AML-193 (cell line): ENCODE results near the gene ABR.
"Not testable (repeated sequence)": the region's sequence is repeated elsewhere in the genome, so short reads cannot be mapped to it uniquely, and the experiment has no call there.

Source experiments
- DNase-seq, 2 experiments: peaks; one replicate each; lab custom pipeline; 2025; lab: John Stamatoyannopoulos, UW

ABR gene

GRCh38 chr17:1008008-1008761 is 171.6 kb downstream of the ABR start:
- no peak for DNase-seq

- DNase-seq, result no peak
These were observed 172.3 kb downstream of the ABR start for GRCh38 chr17:1007310-1008007.

GRCh38 chr17:1006054-1006453 is 173.7 kb downstream of the ABR start:
- DNase-seq, result no peak

GRCh38 chr17:1005361-1005946 is 174.3 kb downstream of the ABR start:
- DNase-seq, result no peak

- DNase-seq, result no peak
These were observed 174.9 kb downstream of the ABR start for GRCh38 chr17:1004769-1005295.

- DNase-seq, result no peak
These were observed 175.6 kb downstream of the ABR start for GRCh38 chr17:1003972-1004768.

- DNase-seq, result no peak
These were observed 176.2 kb downstream of the ABR start for GRCh38 chr17:1003633-1003971.

GRCh38 chr17:1002771-1003555 is 176.8 kb downstream of the ABR start:
- DNase-seq, result no peak

GRCh38 chr17:1002412-1002753 is 177.4 kb downstream of the ABR start:
- DNase-seq, result no peak

GRCh38 chr17:1001640-1002411 is 178.0 kb downstream of the ABR start:
- DNase-seq, result no peak

- no peak for DNase-seq
These were observed 179.0 kb downstream of the ABR start for GRCh38 chr17:1000597-1001461.

GRCh38 chr17:998111-998510 is 181.7 kb downstream of the ABR start:
- no peak for DNase-seq

GRCh38 chr17:996554-997344 is 183.0 kb downstream of the ABR start, which contains the start of gene TIMM22:
TIMM22 (plus strand) TSS chr17:997129; CDS start chr17:997143, 14 bp downstream.
- DNase-seq, result peak; percentile 68 to 73

- not testable (repeated sequence) for DNase-seq
These were observed 184.5 kb downstream of the ABR start for GRCh38 chr17:995324-995723.

GRCh38 chr17:992933-993332 is 186.8 kb downstream of the ABR start:
- no peak for DNase-seq

GRCh38 chr17:988561-988960 is 191.2 kb downstream of the ABR start:
- no peak for DNase-seq

- DNase-seq, result no peak
These were observed 191.8 kb downstream of the ABR start for GRCh38 chr17:987931-988330.

GRCh38 chr17:986322-986929 is 193.4 kb downstream of the ABR start:
- DNase-seq, result no peak
